ENCODE measurements around the gene GPR161. TPM values are rescaled to one million over a fixed set of nuclear protein-coding genes. Genes with fewer than 3 reads are reported as not detected.

The GPR161 gene
- total and polyA plus RNA-seq, 10 of the 15 experiments (the other 5 are each of a cell fraction or from before 2014, with no cell fraction given), result 0.07 to 0.49 (median 0.34) TPM; not detected in 2

- TF ChIP-seq EGR1 (IDR thresholded peaks at IDR 0.05; ENCODE audit: borderline replicate concordance in 1 of 2, low read depth in 2 of 2, low read length in 2 of 2) (no peak), HDAC6 (IDR thresholded peaks at IDR 0.05; ENCODE audit: unreplicated experiment) (no peak), ZNF687 (IDR thresholded peaks at IDR 0.05) (no peak), RFX5 (IDR thresholded peaks at IDR 0.05; ENCODE audit: low read depth, low read length) (no peak), ZNF622 (IDR thresholded peaks at IDR 0.05) (no peak), NR2C1 (IDR thresholded peaks at IDR 0.05) (no peak), ZNF217 (IDR thresholded peaks at IDR 0.05) (no peak), MYB (IDR thresholded peaks at IDR 0.05; ENCODE audit: borderline replicate concordance, low read depth, low read length) (no peak), FOXK2 (IDR thresholded peaks at IDR 0.05) (no peak), NRF1 (conservative IDR thresholded peaks at IDR 0.05; ENCODE audit: low read depth, low read length) (no peak), BRCA1 (IDR thresholded peaks at IDR 0.05; ENCODE audit: low read depth, low read length) (no peak), ATF3 (IDR thresholded peaks at IDR 0.05; ENCODE audit: borderline replicate concordance, extremely low read depth, low read depth, low read length) (no peak)
These were observed 35.7 kb upstream of the GPR161 start (continued) for GRCh38 chr1:168172250-168172915.
